ENCODE results near the gene AKAP11. TPM values are rescaled to one million over a fixed set of nuclear protein-coding genes. Genes with fewer than 3 reads are reported as not detected.

Gene AKAP11
- total and polyA plus RNA-seq, 2 of the 8 experiments (the other 6 are each of a cell fraction or from before 2014, with no cell fraction given): 4.5 to 21.9 TPM

DNA sequence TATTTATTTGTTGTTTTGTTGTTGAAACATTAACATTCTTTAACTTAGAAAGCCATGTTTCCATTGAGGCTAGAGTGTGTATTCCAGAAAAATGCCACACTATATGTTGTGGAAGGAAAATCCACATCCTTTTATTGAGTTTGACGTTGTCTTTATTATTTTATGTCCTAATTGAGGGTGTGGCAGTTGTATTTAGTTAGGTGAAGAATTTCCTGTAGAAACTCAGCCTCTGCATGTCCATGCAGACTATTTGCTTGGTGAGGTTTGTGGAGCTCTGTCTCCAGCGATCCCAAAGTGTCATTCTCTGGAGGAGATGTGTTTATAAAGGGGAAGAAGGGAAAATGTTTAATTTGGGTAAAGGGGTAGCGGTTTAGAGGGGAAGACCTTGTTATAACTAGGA, 46.6 kb downstream of the AKAP11 start:
- WGBS, 2 experiments (ENCODE audit: extremely low coverage in 1 of 2, insufficient coverage in 1 of 2, insufficient read length in 1 of 2, insufficient replicate concordance in 2 of 2, low coverage in 1 of 2, low lambda C conversion rate in 2 of 2, missing lambda C conversion rate in 1 of 2): 84 to 100% methylated on average over 1 to 3 of the region's 3 CpGs
- Histone ChIP-seq H3K4me1 (replicated peaks in 1 of 4; ENCODE audit: control insufficient read depth in 3 of 4, insufficient read depth in 4 of 4, low read length in 3 of 4) (peaks cover 0 to 8% (median 3%) of the 10 kb centered on the region in 4 experiments; a peak in 3 of 7 replicates), H3K79me2 (ENCODE audit: control insufficient read depth in 1 of 2, insufficient read depth in 2 of 2, low read length in 2 of 2) (no peaks in the 10 kb centered on the region), H4K8ac (ENCODE audit: extremely low read depth, insufficient read depth, low read length) (no peak overlapping the region), H2BK20ac (ENCODE audit: low read length) (no peak overlapping the region), H2BK5ac (ENCODE audit: low read depth, low read length) (no peak overlapping the region), H3K14ac (ENCODE audit: insufficient read length) (no peak overlapping the region), H3K36me3 (ENCODE audit: control insufficient read depth in 2 of 4, insufficient read depth in 4 of 4, low read length in 3 of 4) (peaks cover 0 to 8% (median 0%) of the 10 kb centered on the region in 4 experiments; a peak in 2 of 8 replicates), H4K5ac (ENCODE audit: insufficient read length, low read depth, low read length) (no peak overlapping the region), H3K27me3 (replicated peaks in 1 of 4; ENCODE audit: control insufficient read depth in 3 of 4, extremely low read depth in 1 of 4, insufficient read depth in 3 of 4, low read length in 3 of 4) (no peaks in the 10 kb centered on the region), H2BK12ac (ENCODE audit: low read depth, low read length) (no peak overlapping the region), H2AFZ (ENCODE audit: low read length) (no peak overlapping the region), H3K23ac (ENCODE audit: insufficient read length) (no peak overlapping the region), H2AK5ac (ENCODE audit: low read depth, low read length) (no peak overlapping the region), H3K27ac (ENCODE audit: low read depth, low read length) (no peak overlapping the region), H2BK120ac (replicated peaks; ENCODE audit: low read depth, low read length) (no peak overlapping the region), H3K4ac (replicated peaks; ENCODE audit: insufficient read length, low read depth, low read length) (no peak overlapping the region), H3K9ac (replicated peaks in 1 of 4; ENCODE audit: extremely low read depth in 1 of 4, low read depth in 3 of 4, low read length in 3 of 4) (no peak overlapping the region), H4K20me1 (replicated peaks in 1 of 2; ENCODE audit: control insufficient read depth in 1 of 2, insufficient read depth in 2 of 2, low read length in 2 of 2) (no peaks in the 10 kb centered on the region), H2BK15ac (ENCODE audit: low read length) (no peak overlapping the region), H3K79me1 (ENCODE audit: low read depth, low read length) (no peaks in the 10 kb centered on the region), H3K18ac (ENCODE audit: extremely low read depth, low read length) (no peak overlapping the region), H3K9me3 (ENCODE audit: insufficient read depth in 2 of 2, low read depth in 1 of 2, low read length in 1 of 2) (no peaks in the 10 kb centered on the region), H4K91ac (replicated peaks; ENCODE audit: insufficient read length, low read length) (no peak overlapping the region), H3K56ac (replicated peaks; ENCODE audit: insufficient read length, low read depth, low read length) (no peak overlapping the region), H3K23me2 (ENCODE audit: low read depth, low read length) (no peaks in the 10 kb centered on the region), H3K4me3 (ENCODE audit: extremely low read depth in 1 of 4, insufficient read depth in 2 of 4, low read depth in 3 of 4, low read length in 4 of 4) (no peak overlapping the region), H3K4me2 (ENCODE audit: insufficient read depth in 1 of 2, low read depth in 2 of 2, low read length in 2 of 2) (no peak overlapping the region)
- DNase-seq (ENCODE audit: low read depth in 1 of 2, low spot score in 2 of 2) (no peak), FAIRE-seq (no peak)
- POLR2A ChIA-PET (ENCODE audit: partially characterized antibody): interaction anchor here (0.8 to 1.2 kb wide), 3 partner anchors 9 to 28 kb away, joined by 3 read pairs; no protein-coding TSS in a partner anchor
- CTCF ChIA-PET (ENCODE audit: partially characterized antibody): interaction anchor here (0.7 to 3.2 kb wide), 3 partner anchors 9 to 817 kb away, joined by 3 to 15 read pairs (median 3); no protein-coding TSS in a partner anchor
- TF ChIP-seq JUN (IDR thresholded peaks at IDR 0.05; ENCODE audit: low read depth, low read length): no peak
- TF ChIP-seq SUZ12 (IDR thresholded peaks at IDR 0.05; ENCODE audit: low read length): no peak
- TF ChIP-seq GABPA (IDR thresholded peaks at IDR 0.05; ENCODE audit: borderline replicate concordance, insufficient read depth, low read length): no peak
- TF ChIP-seq, protein P1, sequence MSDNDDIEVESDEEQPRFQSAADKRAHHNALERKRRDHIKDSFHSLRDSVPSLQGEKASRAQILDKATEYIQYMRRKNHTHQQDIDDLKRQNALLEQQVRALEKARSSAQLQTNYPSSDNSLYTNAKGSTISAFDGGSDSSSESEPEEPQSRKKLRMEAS (IDR thresholded peaks at IDR 0.05): no peak
- TF ChIP-seq CHD2 (IDR thresholded peaks at IDR 0.05; ENCODE audit: low read length): no peak
- no peak for TF ChIP-seq CBX8 (IDR thresholded peaks at IDR 0.05; ENCODE audit: borderline replicate concordance, low read depth, low read length)
- TF ChIP-seq SP2 (IDR thresholded peaks at IDR 0.05; ENCODE audit: low read length): no peak
- TF ChIP-seq SIRT6 (IDR thresholded peaks at IDR 0.05; ENCODE audit: low read length): no peak
- no peak for TF ChIP-seq SP1 (IDR thresholded peaks at IDR 0.05; ENCODE audit: low read depth, low read length)
- no peak for TF ChIP-seq POLR2A (IDR thresholded peaks at IDR 0.05; ENCODE audit: control extremely low read depth in 1 of 2, low read depth in 2 of 2, low read length in 2 of 2)
- TF ChIP-seq RNF2 (IDR thresholded peaks at IDR 0.05; ENCODE audit: borderline replicate concordance, low read depth, low read length, missing control alignments, poor library complexity, severe bottlenecking): no peak
